ENCODE measurements around the gene PMPCB. TPM values are rescaled to one million over a fixed set of nuclear protein-coding genes. Genes with fewer than 3 reads are reported as not detected.
"Not testable (repeated sequence)": the region's sequence is repeated elsewhere in the genome, so short reads cannot be mapped to it uniquely, and the experiment has no call there.

PMPCB gene, protein sequence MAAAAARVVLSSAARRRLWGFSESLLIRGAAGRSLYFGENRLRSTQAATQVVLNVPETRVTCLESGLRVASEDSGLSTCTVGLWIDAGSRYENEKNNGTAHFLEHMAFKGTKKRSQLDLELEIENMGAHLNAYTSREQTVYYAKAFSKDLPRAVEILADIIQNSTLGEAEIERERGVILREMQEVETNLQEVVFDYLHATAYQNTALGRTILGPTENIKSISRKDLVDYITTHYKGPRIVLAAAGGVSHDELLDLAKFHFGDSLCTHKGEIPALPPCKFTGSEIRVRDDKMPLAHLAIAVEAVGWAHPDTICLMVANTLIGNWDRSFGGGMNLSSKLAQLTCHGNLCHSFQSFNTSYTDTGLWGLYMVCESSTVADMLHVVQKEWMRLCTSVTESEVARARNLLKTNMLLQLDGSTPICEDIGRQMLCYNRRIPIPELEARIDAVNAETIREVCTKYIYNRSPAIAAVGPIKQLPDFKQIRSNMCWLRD
- polyA plus RNA-seq (2013, experiment 1 of 2; ENCODE audit: insufficient read length): 56.4 TPM
- polyA plus RNA-seq (2013, experiment 2 of 2; ENCODE audit: insufficient read length): 55.0 TPM

DNA sequence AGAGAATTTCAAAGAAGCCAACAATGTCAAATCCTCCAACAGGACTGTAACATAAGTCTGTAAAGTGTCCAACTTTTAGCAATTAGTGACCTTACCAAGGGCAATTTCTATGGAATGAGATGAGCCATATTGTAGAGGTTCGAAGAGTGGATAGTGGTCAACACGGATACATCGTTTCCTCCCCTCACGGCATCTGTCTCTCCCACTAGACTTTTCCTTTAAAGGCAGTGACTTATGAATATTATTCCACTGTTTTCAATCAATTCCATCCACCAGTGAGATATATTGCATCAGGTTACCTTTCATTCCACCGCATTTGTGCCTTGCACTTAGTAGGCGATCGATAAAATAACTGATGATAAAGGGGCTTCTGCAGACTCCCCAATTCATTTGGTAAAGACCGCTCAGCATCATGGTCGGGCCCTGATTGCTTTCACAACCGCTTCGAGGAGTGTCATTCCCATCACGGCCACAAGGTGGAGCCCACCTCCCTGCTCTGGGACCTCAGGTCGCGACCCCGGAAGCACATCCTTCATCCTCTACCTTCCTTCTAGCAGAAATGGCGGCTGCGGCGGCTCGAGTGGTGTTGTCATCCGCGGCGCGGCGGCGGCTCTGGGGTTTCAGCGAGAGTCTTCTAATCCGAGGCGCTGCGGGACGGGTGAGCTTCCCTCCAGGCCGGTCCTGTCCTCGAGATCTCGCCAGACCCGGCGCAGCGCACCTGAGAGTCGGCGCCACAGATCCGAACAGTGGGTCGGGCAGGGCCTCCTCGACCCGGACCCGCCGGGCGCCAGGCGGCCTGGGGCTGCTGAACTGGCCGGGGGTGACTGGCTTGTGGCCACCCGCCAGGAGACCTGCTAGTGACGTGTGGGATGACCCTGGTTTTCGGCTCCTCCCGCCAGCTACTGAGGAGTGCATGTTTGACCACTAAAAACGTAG, at the start of gene PMPCB:
TSS of gene PMPCB (plus strand) at position 535 of the 936 bp plus-strand sequence. CDS start at position 560, 25 bp downstream.
- peak; percentile 90 for DNase-seq

DNA sequence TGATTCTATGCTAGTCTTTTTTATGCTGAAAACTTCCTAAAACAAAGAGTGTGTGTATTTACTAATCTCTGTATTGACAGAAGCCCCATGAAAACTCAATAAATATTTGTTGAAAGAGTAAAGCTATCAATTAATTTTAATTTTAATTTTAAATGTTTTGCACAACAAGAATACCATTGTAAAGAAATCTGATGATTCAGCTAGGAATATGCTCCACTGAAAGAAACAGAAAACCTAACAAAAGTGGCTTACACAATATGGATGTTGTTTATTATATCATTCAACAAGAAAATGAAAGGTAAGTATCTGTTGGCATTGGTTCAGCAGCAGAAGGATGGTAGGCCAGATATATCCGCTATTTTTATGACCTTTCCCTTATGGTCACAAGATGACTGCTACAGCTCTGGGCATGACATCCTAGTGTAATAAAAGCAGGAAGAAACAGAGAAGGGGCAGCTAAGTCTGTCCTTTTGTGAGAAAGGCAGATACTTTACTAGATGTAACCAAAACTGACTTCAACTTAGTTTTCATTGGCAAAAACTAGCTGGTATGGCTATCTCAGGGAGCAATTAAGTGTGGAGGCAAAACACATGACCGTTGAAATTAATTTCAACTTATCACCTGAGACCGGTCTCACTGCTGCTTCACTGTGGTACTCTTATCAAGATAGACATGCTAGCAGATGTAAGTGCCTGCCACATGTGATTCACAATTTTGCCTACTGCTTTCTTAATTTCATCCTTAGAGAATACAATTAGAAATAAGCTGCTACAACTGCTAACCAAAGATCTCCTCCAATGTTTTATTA, 43.3 kb upstream of the PMPCB start:
- not testable (repeated sequence) for DNase-seq

DNA sequence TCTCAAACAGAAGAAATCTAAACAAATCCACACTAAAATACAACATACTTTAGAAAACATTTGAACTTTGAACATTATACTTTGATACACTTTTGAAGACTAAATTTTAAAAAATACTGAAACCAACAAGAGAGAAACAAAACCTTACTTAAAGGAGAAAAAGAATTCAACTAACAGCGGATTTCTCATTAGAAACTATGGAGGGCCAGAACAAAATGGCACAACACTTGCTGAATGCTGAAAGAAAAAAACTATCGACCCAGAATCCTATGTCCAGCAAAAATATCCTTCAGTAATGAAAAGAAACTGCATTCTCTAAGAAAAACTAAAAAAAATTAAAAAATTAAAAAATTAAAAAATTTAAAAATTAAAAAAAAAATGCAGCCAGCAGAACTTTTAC, 33.2 kb upstream of the PMPCB start:
- DNase-seq: not testable (repeated sequence)

- DNase-seq: not testable (repeated sequence)
Observed at GRCh38 chr7:103266229-103266628, 31.0 kb upstream of the PMPCB start.

- DNase-seq: not testable (repeated sequence)
Observed at GRCh38 chr7:103273374-103273773, 23.9 kb upstream of the PMPCB start.

DNA sequence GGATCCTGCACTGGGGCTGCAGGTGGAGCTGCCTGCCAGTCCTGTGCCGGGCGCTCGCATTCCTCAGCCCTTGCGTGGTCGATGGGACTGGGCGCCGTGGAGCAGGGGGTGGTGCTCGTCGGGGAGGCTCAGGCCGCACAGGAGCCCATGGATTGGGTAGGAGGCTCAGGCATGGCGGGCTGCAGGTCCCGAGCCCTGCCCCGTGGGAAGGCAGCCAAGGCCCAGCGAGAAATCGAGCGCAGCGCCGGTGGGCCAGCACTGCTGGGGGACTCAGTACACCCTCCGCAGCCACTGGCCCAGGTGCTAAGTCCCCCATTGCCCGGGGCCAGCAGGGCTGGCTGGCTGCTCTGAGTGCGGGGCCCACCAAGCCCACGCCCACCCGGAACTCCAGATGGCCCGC, 22.4 kb upstream of the PMPCB start:
- not testable (repeated sequence) for DNase-seq

DNA sequence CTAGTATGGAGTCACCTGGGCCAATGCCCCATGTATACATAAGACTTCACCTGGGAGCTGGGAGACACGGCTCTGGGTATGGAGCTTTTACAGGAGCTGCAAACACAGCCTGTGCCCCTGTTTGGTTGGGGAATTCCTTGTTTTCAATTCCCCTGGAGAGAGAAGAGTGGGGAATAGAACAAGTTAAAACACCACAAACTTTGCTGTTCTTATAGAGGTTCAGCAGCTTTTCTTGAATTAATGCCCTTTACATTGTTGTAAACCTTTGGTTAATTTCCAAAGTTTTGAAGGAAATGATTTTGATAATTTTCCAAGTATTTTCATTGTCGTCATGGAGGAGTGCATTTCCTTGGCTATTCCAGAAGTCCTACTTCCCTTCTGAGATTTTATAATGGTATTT, 19.0 kb upstream of the PMPCB start:
- not testable (repeated sequence) for DNase-seq

- DNase-seq: peak; percentile 3
Observed at GRCh38 chr7:103279636-103279962, 17.6 kb upstream of the PMPCB start.

DNA sequence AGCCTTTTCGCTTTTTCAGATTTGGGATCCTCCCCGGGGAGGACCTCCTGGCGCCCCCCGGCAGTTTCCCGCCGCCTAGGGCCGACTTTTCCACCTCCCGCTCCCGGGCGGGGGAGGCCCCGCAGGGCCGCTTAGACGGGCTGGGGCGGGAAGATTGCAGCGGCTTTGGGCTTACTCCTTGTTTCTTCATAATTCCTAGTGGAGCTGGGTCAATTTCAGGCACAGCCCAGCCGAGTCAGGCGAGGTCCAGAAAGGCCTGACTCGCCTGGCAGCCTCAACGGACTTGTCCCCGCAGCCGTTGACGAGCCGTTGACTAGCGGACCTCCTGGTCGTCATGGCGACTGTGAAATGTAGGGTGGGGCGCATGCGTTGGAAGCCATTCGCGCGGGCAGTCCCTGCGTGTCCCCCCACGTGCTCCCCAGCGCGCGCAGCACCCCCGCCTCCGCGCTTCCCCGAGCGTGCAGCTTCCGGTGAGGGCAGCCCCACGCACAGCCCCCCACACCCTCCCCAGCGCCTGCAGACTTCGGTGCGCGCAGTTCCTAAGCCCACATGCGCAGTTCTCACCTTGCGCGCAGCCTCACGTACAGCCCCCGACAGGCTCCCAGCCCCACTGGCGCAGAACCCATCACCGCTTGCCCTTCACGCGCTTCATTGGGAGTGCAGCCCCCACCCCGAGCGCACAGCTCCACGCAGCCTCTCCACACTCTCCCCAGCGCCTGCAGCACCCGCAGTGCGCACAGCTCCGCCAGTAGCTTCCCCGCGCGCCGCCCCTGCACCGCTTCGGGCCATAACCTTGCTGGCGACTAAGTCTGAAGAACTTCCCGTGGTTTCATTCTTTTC, 17.1 kb upstream of the PMPCB start:
- DNase-seq: peak; percentile 59

GRCh38 chr7:103280803-103281155, 16.5 kb upstream of the PMPCB start:
- not testable (repeated sequence) for DNase-seq

DNA sequence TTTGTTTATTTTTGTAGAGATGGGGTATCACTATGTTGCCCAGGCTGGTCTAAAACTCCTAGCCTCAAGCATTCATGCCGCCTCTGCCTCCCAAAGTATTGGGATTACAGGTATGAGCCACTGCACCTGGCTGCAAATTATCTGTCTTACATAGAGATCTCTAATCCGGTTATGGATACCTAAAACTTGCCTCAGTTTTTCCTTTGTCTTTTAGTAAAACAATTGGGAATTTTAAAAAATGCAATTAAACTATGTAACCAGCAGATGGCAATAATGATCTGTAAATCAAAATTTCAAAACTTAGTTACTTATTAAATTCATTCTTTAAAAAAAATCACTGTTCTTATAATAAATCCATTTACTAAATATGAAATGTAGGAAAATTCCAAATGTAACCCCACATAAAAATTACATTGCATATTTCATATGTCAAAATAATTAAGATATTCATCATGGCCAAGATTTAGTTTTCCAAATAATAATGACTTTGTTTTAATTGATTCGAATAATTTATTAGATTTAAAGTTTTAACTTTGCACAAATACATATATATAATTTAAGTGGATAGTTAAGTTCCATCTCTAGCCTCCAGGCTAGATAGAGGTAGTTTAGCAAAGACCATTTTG, 14.3 kb upstream of the PMPCB start:
- not testable (repeated sequence) for DNase-seq

GRCh38 chr7:103292122-103292521, 5.1 kb upstream of the PMPCB start:
- no peak for DNase-seq

- no peak for DNase-seq
Observed at GRCh38 chr7:103293526-103293925, 3.7 kb upstream of the PMPCB start.

GRCh38 chr7:103297837-103298179, 573 bp downstream of the PMPCB start:
- DNase-seq: no peak

DNA sequence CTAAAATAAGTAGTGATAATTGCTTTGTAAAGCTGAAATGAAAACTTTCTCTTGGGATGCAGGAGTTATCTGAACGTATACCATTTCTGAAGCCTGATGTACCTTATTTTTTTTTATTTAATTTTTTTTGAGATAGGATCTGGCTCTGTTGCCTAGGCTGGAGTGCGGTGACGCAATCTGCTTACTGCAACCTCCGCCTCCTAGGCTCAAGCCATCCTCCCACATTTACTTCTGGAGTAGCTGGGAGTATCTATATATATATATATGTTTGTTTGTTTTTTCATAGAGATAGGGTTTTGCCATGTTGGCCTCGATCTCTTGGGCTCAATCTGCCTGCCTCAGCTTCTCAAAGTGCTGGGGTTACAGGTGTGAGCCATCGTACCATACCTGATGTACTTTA, 2.4 kb downstream of the PMPCB start:
- no peak for DNase-seq

GRCh38 chr7:103301441-103301840, 4.2 kb downstream of the PMPCB start:
- DNase-seq: no peak

- no peak for DNase-seq
Observed at GRCh38 chr7:103307503-103308231, 10.4 kb downstream of the PMPCB start.

- DNase-seq: no peak
Observed at GRCh38 chr7:103314852-103315251, 17.6 kb downstream of the PMPCB start.

- DNase-seq: no peak
Observed at GRCh38 chr7:103316380-103316941, 19.2 kb downstream of the PMPCB start.

GRCh38 chr7:103317009-103317408, 19.8 kb downstream of the PMPCB start:
- DNase-seq: no peak

All from fibroblast of skin of back (primary cell).